SK-N-SH (cell line): ENCODE measurements around the gene CNOT11. TPM values are rescaled to one million over a fixed set of nuclear protein-coding genes. Genes with fewer than 3 reads are reported as not detected.

Experiments used
- CTCF ChIA-PET: fragments of 300-600, 350-600 bp; formaldehyde crosslinking; extraction: SDS; loops from one replicate; lab custom pipeline; 2021; lab: Yijun Ruan, JAX
- POLR2A ChIA-PET: fragments of 350-600 bp; sonication (Branson Sonifier 250); formaldehyde crosslinking; extraction: SDS; loops from one replicate; lab custom pipeline; 2020; ENCODE audit warnings: antibody characterized with exemption, inconsistent platforms; lab: Yijun Ruan, JAX
- DNase-seq: peaks from one replicate; pipeline ENCODE4 v3.0.0; 2012
- H2AFZ ChIP-seq: fragments of 200-600 bp; sonication (generic); 2 replicates; pipeline ENCODE4 v1.8.1; 2016; ENCODE audit warnings: antibody characterized with exemption, mild to moderate bottlenecking, low read depth
- H3F3A ChIP-seq: fragments of 200-600 bp; sonication (generic); replicated peaks from 2 replicates; pipeline ENCODE3; 2016; ENCODE audit warnings: antibody characterized with exemption, mild to moderate bottlenecking; ENCODE audit not compliant: insufficient read depth
- H3K27ac ChIP-seq, 2 experiments: fragments of 200-500 bp in 1 of 2; fragments of 200-600 bp in 1 of 2; sonication (Bioruptor generic) in 1 of 2; sonication (generic), shearing (Covaris generic) in 1 of 2; 2 replicates each; pipeline versions ENCODE4 v1.5.1 to v1.6.1; 2014 to 2016; ENCODE audit warnings: low read depth in 2 of 2, inconsistent platforms in 1 of 2, low read length in 1 of 2, mild to moderate bottlenecking in 1 of 2, mixed read lengths in 1 of 2
- H3K27me3 ChIP-seq: fragments of 200-600 bp; sonication (generic), shearing (Covaris generic); 2 replicates; pipeline ENCODE4 v1.6.1; 2016; ENCODE audit warnings: mixed run types; ENCODE audit not compliant: insufficient read depth
- H3K36me3 ChIP-seq, 2 experiments: fragments of 200-500 bp in 1 of 2; fragments of 200-600 bp in 1 of 2; sonication (Bioruptor generic) in 1 of 2; sonication (generic) in 1 of 2; replicated peaks in 1 of 2; 2 replicates each; pipeline versions ENCODE3 to v1.5.1; 2014 to 2016; ENCODE audit warnings: low read length in 1 of 2, mild to moderate bottlenecking in 1 of 2; ENCODE audit not compliant: insufficient read depth in 2 of 2, control insufficient read depth in 1 of 2
- H3K4me1 ChIP-seq, 2 experiments: fragments of 200-500 bp in 1 of 2; fragments of 200-600 bp in 1 of 2; sonication (Bioruptor generic) in 1 of 2; sonication (generic), shearing (Covaris generic) in 1 of 2; 2 replicates each; pipeline versions ENCODE4 v1.5.1 to v1.6.1; 2014 to 2016; ENCODE audit warnings: low read depth in 1 of 2, low read length in 1 of 2, mixed run types in 1 of 2; ENCODE audit not compliant: insufficient read depth in 2 of 2, control insufficient read depth in 1 of 2
- H3K4me2 ChIP-seq: fragments of 200-600 bp; sonication (generic), shearing (Covaris generic); 2 replicates; pipeline ENCODE4 v1.6.1; 2017; ENCODE audit warnings: mixed run types
- H3K4me3 ChIP-seq, 2 experiments: fragments of 200-500 bp in 1 of 2; fragments of 200-600 bp in 1 of 2; sonication (Bioruptor generic) in 1 of 2; sonication (generic), shearing (Covaris generic) in 1 of 2; 2 replicates each; pipeline versions ENCODE4 v1.5.1 to v1.8.1; 2014 to 2016; ENCODE audit warnings: low read depth in 2 of 2, inconsistent platforms in 1 of 2, low read length in 1 of 2, mild to moderate bottlenecking in 1 of 2, mixed read lengths in 1 of 2, moderate library complexity in 1 of 2
- H3K79me2 ChIP-seq: fragments of 200-600 bp; sonication (generic); 2 replicates; pipeline ENCODE4 v1.8.1; 2017; ENCODE audit warnings: mild to moderate bottlenecking; ENCODE audit not compliant: insufficient read depth
- H3K9ac ChIP-seq: fragments of 200-600 bp; sonication (generic); 2 replicates; pipeline ENCODE4 v1.6.1; 2017; ENCODE audit warnings: mixed run types
- H3K9me2 ChIP-seq: fragments of 200-600 bp; sonication (generic); 2 replicates; pipeline ENCODE4 v1.6.1; 2017; ENCODE audit warnings: mixed run types
- H3K9me3 ChIP-seq: fragments of 200-600 bp; sonication (generic); 2 replicates; pipeline ENCODE4 v1.6.1; 2017; ENCODE audit warnings: mixed run types, mild to moderate bottlenecking, moderate library complexity
- H4K20me1 ChIP-seq: fragments of 200-600 bp; sonication (generic); 2 replicates; pipeline ENCODE4 v1.6.1; 2017; ENCODE audit warnings: mild to moderate bottlenecking, mixed run types; ENCODE audit not compliant: insufficient read depth
- CHD2 ChIP-seq: fragments of 150-350 bp; IDR thresholded peaks from 2 replicates; pipeline ENCODE4 v1.6.1; 2018; ENCODE audit warnings: low read length; ENCODE audit not compliant: partially characterized antibody
- EZH2phosphoT487 ChIP-seq: fragments of 200-600 bp; sonication (generic); IDR thresholded peaks from 2 replicates; pipeline ENCODE4 v1.6.1; 2017; ENCODE audit warnings: low read depth, mixed run types, mild to moderate bottlenecking, antibody characterized with exemption, moderate library complexity, borderline replicate concordance
- FOSL2 ChIP-seq: IDR thresholded peaks from 2 replicates; pipeline ENCODE4 v1.4.0; 2012; ENCODE audit warnings: low read depth, mild to moderate bottlenecking, moderate library complexity, borderline replicate concordance
- FOXJ3 ChIP-seq: sonication (generic); formaldehyde crosslinking; IDR thresholded peaks from 2 replicates; pipeline ENCODE4 v1.5.1; 2020; ENCODE audit warnings: mild to moderate bottlenecking, missing genetic modification reagents
- FOXM1 ChIP-seq: IDR thresholded peaks from 2 replicates; pipeline ENCODE4 v1.4.0; 2012; ENCODE audit warnings: low read depth, mild to moderate bottlenecking
- GABPA ChIP-seq: IDR thresholded peaks from 2 replicates; pipeline ENCODE4 v1.4.0; 2012; ENCODE audit warnings: low read depth, mild to moderate bottlenecking
- GATA2 ChIP-seq: sonication (generic); formaldehyde crosslinking; IDR thresholded peaks from 2 replicates; pipeline ENCODE4 v1.5.0; 2020; ENCODE audit warnings: mild to moderate bottlenecking, missing genetic modification reagents
- JUND ChIP-seq: IDR thresholded peaks from 2 replicates; pipeline ENCODE4 v1.4.0; 2012
- MAX ChIP-seq: IDR thresholded peaks from 2 replicates; pipeline ENCODE4 v1.4.0; 2012; ENCODE audit warnings: low read depth
- MEF2A ChIP-seq: IDR thresholded peaks from 2 replicates; pipeline ENCODE4 v1.4.0; 2012; ENCODE audit warnings: low read depth, borderline replicate concordance
- NRF1 ChIP-seq: IDR thresholded peaks from 2 replicates; pipeline ENCODE4 v1.6.1; 2012; ENCODE audit warnings: low read depth, mild to moderate bottlenecking, low read length
- PBX3 ChIP-seq: IDR thresholded peaks from 2 replicates; pipeline ENCODE4; 2012
- RXRA ChIP-seq: IDR thresholded peaks from 2 replicates; pipeline ENCODE4 v1.4.0; 2012; ENCODE audit warnings: low read depth, mild to moderate bottlenecking, borderline replicate concordance
- SMC3 ChIP-seq: IDR thresholded peaks from 2 replicates; pipeline ENCODE4 v1.6.1; 2012; ENCODE audit warnings: low read depth, low read length, improper control_type of control experiment
- TCF12 ChIP-seq: IDR thresholded peaks from 2 replicates; pipeline ENCODE4 v1.4.0; 2012
- ZBTB33 ChIP-seq: IDR thresholded peaks from 2 replicates; pipeline ENCODE4 v1.4.0; 2012; ENCODE audit warnings: low read depth, borderline replicate concordance
- WGBS: methylation state at CpG from one replicate; pipeline ENCODE4 v1.1.6; 2017; ENCODE audit warnings: low lambda C conversion rate; 5-methylcytosine and 5-hydroxymethylcytosine counted together
- polyA plus RNA-seq, 3 experiments: library from polyadenylated mRNA; depleted of rRNA; stranded (reverse); fragments of >200 nt; gene quantifications; 2 replicates each; pipeline ENCODE4 v1.2.3, GENCODE V29; 2012
- TF ChIP-seq, protein P1 (sequence below): IDR thresholded peaks from 2 replicates; pipeline ENCODE4 v1.6.1; 2012; ENCODE audit warnings: mild to moderate bottlenecking, low read depth, low read length, moderate library complexity

The CNOT11 gene
- polyA plus RNA-seq, 1 of the 3 experiments (the other 2 are of a cell fraction), result 38.4 TPM

DNA sequence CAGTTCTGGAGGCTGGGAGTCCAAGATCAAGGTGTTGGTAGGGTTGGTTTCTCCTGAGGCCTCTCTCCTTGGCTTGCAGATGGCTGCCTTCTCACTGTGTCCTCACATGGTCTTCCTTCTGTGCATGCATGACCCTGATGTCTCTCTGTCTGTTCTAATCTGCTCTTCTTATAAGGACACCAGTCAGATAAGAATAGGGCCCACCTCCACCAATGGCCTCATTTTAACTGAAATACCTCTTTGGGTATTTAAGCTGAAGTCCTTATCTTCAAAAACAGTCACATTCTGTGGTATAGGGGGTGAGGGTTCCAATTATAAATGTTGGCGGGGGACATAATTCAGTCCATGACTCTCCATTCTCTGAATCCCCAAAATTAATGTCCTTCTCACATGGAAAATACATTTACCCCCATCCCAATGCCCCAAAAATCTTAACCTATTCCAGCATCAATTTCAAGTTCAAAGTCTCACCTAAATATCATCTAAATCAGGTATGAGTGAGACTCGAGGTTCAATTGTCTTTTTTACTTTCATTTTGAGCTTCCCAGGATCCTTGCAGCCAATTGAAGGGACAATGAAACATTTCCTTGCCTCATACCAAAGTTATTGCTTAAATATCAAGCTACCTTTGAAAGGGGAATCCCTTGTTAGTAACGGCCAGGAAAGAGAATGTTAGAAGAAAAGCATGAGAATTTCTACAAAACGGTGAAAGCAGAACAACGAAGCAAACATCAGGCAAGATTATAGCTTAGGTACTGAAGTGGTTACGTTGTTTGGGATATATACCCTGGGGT, 20.6 kb upstream of the CNOT11 start (continued):
- no peak for TF ChIP-seq FOXJ3
- no peak for TF ChIP-seq GABPA
- no peak for TF ChIP-seq PBX3
- TF ChIP-seq EZH2phosphoT487, result no peak
- no peak for TF ChIP-seq MEF2A
- TF ChIP-seq JUND, result no peak
- TF ChIP-seq MAX, result no peak
- no peak for TF ChIP-seq TCF12
- TF ChIP-seq SMC3, result no peak

- WGBS, result 74% methylated on average over 6 of the region's 6 CpGs
- no peak for DNase-seq
- Histone ChIP-seq H3F3A (no peaks in the 10 kb centered on the region), H2AFZ (no peak overlapping the region), H3K79me2 (no peaks in the 10 kb centered on the region), H4K20me1 (no peaks in the 10 kb centered on the region), H3K27ac (no peak overlapping the region), H3K9ac (no peak overlapping the region), H3K4me1 (no peaks in the 10 kb centered on the region), H3K36me3 (no peaks in the 10 kb centered on the region), H3K9me3 (no peaks in the 10 kb centered on the region), H3K9me2 (no peaks in the 10 kb centered on the region), H3K4me3 (no peak overlapping the region), H3K27me3 (no peaks in the 10 kb centered on the region), H3K4me2 (no peak overlapping the region)
- CTCF ChIA-PET, result interaction anchor here (0.6 to 2.4 kb wide), 4 partner anchors 15 to 213 kb away, joined by 3 to 7 read pairs (median 4); partner anchors contain the start of gene CNOT11
- TF ChIP-seq GATA2 (CRISPR knock-in tag), result no peak
- no peak for TF ChIP-seq NRF1
- TF ChIP-seq FOXM1, result no peak
- no peak for TF ChIP-seq PBX3
- no peak for TF ChIP-seq FOSL2
- no peak for TF ChIP-seq ZBTB33
- no peak for TF ChIP-seq CHD2
- TF ChIP-seq RXRA, result no peak
- TF ChIP-seq, protein P1, sequence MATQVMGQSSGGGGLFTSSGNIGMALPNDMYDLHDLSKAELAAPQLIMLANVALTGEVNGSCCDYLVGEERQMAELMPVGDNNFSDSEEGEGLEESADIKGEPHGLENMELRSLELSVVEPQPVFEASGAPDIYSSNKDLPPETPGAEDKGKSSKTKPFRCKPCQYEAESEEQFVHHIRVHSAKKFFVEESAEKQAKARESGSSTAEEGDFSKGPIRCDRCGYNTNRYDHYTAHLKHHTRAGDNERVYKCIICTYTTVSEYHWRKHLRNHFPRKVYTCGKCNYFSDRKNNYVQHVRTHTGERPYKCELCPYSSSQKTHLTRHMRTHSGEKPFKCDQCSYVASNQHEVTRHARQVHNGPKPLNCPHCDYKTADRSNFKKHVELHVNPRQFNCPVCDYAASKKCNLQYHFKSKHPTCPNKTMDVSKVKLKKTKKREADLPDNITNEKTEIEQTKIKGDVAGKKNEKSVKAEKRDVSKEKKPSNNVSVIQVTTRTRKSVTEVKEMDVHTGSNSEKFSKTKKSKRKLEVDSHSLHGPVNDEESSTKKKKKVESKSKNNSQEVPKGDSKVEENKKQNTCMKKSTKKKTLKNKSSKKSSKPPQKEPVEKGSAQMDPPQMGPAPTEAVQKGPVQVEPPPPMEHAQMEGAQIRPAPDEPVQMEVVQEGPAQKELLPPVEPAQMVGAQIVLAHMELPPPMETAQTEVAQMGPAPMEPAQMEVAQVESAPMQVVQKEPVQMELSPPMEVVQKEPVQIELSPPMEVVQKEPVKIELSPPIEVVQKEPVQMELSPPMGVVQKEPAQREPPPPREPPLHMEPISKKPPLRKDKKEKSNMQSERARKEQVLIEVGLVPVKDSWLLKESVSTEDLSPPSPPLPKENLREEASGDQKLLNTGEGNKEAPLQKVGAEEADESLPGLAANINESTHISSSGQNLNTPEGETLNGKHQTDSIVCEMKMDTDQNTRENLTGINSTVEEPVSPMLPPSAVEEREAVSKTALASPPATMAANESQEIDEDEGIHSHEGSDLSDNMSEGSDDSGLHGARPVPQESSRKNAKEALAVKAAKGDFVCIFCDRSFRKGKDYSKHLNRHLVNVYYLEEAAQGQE, result no peak
- TF ChIP-seq EZH2phosphoT487, result no peak
- TF ChIP-seq GABPA, result no peak
- POLR2A ChIA-PET, result no interaction called here
Observed at GRCh38 chr2:101232770-101233169, 19.9 kb upstream of the CNOT11 start.
